T-helper 2 cell treated with Interferon-gamma antibody and Interleukin-4, amounts not matched to agents 5 μg/mL and 100 μg/mL, for 36 hours (primary cell): ENCODE results near the gene VMP1.
"Not testable (repeated sequence)": the region's sequence is repeated elsewhere in the genome, so short reads cannot be mapped to it uniquely, and the experiment has no call there.

Experiments
- DNase-seq: peaks from one replicate; pipeline ENCODE4 v3.0.0; 2021; ENCODE audit warnings: low spot score
- H3K27ac Mint-ChIP-seq: one replicate; pipeline ENCODE4 v1.8.0; 2021; ENCODE audit warnings: mild to moderate bottlenecking, mixed read lengths
- H3K27me3 Mint-ChIP-seq: one replicate; pipeline ENCODE4 v1.8.0; 2021; ENCODE audit warnings: low read depth, mixed read lengths
- H3K36me3 Mint-ChIP-seq: one replicate; pipeline ENCODE4 v1.8.0; 2021; ENCODE audit warnings: low read depth, mixed read lengths
- H3K4me1 Mint-ChIP-seq: one replicate; pipeline ENCODE4 v1.8.0; 2021; ENCODE audit warnings: low read depth, mixed read lengths
- H3K4me3 Mint-ChIP-seq: one replicate; pipeline ENCODE4 v1.8.0; 2022; ENCODE audit warnings: mild to moderate bottlenecking, moderate library complexity, mixed read lengths
- H3K9me3 Mint-ChIP-seq: one replicate; pipeline ENCODE4 v1.8.0; 2021; ENCODE audit warnings: mixed read lengths

Gene VMP1

DNA sequence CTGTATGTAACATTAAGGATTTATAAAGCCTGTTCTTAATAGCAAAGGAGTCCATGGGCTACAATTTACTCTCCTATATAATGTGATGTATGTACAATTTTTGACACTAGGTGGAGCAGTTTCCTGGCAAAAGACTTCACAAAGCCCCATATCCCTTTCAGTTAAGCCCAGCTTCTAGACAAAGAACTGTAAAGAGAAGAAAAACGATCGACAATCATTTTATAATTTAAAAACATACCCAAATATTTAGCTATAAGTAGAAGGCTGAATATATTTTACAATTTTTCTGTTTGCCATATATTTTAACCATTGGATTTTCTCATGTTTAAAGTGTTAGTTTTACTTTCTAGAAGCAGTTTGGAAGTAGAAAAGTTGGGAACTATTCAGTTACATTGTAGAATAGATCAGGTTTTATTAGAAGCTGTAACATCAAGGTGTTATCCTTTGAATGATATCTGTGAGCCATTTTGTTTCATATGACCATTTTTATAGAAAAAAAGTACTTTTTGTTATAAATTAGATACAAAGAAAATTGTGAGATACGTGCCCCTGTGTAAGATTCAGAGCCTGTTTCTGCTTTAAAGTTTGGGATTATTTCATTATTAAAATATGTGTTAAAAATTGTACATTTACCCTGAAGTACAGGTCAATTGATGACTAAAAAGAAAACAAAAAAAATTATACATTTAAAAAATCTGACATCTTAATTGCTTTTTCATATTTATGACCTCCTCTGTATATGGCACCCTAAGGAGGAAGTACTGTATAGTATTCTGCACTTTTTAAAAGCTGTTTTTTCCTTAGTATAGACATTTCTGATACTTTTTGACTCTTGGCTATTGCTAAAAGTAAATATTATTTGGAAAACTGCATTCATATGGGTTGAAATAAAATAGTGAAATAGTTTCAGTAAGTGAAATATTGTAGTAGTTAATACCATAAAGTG, 46.3 kb downstream of the VMP1 start:
- no peaks in the 10 kb centered on the region for H3K9me3 Mint-ChIP-seq
- no peaks in the 10 kb centered on the region for H3K27me3 Mint-ChIP-seq
- peak overlapping the region; percentile 52 for H3K4me3 Mint-ChIP-seq
- peaks cover 55% of the 10 kb centered on the region for H3K4me1 Mint-ChIP-seq
- peaks cover 28% of the 10 kb centered on the region for H3K36me3 Mint-ChIP-seq
- peak overlapping the region; percentile 78 for H3K27ac Mint-ChIP-seq
- no peak for DNase-seq

DNA sequence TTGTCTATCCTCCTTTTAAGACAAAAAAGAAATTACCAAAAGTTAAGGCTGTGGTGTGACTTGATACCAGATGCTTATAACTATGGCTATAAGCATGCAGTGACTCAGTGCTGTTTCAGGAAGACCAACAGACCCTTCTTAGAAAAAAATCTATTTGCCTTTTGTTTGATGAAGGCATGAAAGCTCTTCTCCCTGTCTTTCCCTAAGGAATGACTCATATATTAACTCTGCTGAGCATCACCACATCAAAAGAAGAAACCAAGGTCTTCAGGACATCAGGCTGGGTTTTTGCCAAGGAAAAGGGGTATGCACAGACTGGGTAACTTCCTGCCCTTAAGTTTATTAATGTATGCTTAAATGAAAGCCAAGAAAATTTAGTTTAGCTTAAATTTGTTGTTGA, 47.1 kb downstream of the VMP1 start:
- Mint-ChIP-seq H3K27me3 (no peaks in the 10 kb centered on the region), H3K9me3 (peaks cover 3% of the 10 kb centered on the region), H3K27ac (peak overlapping the region; percentile 78), H3K36me3 (peaks cover 35% of the 10 kb centered on the region), H3K4me3 (peak overlapping the region; percentile 52), H3K4me1 (peaks cover 54% of the 10 kb centered on the region)
- no peak for DNase-seq

DNA sequence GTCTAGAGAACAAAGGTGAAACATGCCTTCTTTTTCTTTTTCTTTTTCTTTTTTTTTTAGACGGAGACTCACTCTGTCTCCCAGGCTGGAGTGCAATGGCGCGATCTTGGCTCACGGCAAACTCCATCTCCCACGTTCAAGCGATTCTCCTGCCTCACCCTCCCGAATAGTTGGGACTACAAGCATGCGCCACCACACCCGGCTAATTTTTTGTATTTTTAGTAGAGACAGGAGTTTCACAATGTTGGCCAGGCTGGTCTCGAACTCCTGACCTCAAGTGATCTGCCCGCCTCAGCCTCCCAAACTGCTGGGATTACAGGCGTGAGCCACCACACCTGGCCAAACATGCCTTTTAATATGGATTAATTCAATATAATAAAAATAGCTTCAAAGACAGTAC, 47.6 kb downstream of the VMP1 start:
- peaks cover 39% of the 10 kb centered on the region for H3K36me3 Mint-ChIP-seq
- not testable (repeated sequence) for H3K27me3 Mint-ChIP-seq, H3K9me3 Mint-ChIP-seq, DNase-seq
- H3K27ac Mint-ChIP-seq: peak overlapping the region; percentile 78
- H3K4me1 Mint-ChIP-seq: peaks cover 54% of the 10 kb centered on the region
- peak overlapping the region; percentile 52 for H3K4me3 Mint-ChIP-seq

DNA sequence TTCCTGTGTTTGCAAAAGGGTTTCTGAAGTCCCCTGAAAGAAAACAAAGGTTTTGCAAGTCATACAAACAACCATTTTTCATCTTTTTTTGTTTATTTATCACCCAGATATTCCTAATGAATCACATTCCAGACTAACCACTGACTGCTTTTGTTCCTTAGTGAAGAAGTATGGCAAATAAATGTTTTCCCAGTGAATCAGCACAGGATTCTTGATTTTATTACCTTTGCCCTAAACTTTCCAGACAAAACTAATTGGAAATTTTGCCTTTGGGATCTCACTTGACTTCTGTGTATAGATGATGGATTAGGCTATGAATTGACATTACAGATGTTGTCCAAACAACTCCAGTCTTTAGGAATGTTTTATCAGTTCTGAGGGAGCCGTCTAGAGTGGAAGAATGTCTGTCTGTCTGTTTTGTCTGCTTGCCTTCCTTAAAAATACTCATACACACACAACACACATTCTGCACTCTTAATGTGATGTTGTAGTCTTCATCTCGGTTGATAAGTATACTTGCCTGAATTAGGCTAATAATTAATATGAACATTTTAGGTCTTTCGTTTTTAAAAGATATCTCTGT, 48.9 kb downstream of the VMP1 start:
- peak overlapping the region; percentile 61 for H3K4me3 Mint-ChIP-seq
- H3K27ac Mint-ChIP-seq: peak overlapping the region; percentile 83
- H3K9me3 Mint-ChIP-seq: peaks cover 7% of the 10 kb centered on the region
- peaks cover 54% of the 10 kb centered on the region for H3K4me1 Mint-ChIP-seq
- H3K36me3 Mint-ChIP-seq: peaks cover 51% of the 10 kb centered on the region
- no peak for DNase-seq
- H3K27me3 Mint-ChIP-seq: no peaks in the 10 kb centered on the region

DNA sequence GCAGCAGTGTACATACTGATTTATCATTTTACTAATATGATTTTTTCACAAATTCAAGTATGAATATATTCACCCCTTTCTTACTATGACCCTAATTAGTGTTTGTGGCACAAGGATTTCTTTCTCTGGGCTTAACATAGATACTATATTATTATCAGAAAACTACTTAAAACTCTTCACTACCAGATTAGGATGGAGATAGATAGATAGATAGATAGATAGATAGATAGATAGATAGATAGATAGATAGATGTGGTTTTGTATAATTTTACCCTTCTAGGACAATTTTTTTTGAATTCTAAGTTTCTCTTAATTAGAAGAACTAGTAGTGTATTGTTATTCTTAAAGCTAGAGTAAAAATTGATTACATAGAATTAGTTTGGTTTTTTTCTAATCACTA, 49.6 kb downstream of the VMP1 start:
- H3K4me3 Mint-ChIP-seq: no peak overlapping the region
- no peaks in the 10 kb centered on the region for H3K27me3 Mint-ChIP-seq
- H3K4me1 Mint-ChIP-seq: peaks cover 56% of the 10 kb centered on the region
- no peak for DNase-seq
- peaks cover 57% of the 10 kb centered on the region for H3K36me3 Mint-ChIP-seq
- H3K9me3 Mint-ChIP-seq: peaks cover 7% of the 10 kb centered on the region
- H3K27ac Mint-ChIP-seq: no peak overlapping the region

DNA sequence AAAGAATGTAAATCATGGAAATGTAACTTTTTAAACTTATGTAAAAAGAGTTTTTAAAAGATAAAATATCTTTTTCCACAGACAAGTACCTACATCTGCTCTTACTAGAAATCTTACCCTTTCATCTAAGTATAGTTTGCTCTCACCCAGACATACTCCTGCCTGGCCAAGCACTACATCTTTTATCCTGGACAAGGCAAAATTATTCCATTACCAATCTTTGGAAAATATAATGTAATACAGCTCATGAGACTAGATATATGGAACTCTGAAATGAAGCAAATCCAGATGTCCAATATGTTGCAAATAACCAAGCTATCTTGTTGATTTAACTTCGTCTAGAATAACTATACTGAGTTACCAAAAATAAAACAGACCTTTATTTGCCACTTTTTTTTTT, 50.0 kb downstream of the VMP1 start:
- H3K9me3 Mint-ChIP-seq: peaks cover 7% of the 10 kb centered on the region
- H3K4me1 Mint-ChIP-seq: peaks cover 52% of the 10 kb centered on the region
- H3K4me3 Mint-ChIP-seq: peak overlapping the region; percentile 15
- no peaks in the 10 kb centered on the region for H3K27me3 Mint-ChIP-seq
- no peak for DNase-seq
- H3K36me3 Mint-ChIP-seq: peaks cover 56% of the 10 kb centered on the region
- peak overlapping the region; percentile 61 for H3K27ac Mint-ChIP-seq

DNA sequence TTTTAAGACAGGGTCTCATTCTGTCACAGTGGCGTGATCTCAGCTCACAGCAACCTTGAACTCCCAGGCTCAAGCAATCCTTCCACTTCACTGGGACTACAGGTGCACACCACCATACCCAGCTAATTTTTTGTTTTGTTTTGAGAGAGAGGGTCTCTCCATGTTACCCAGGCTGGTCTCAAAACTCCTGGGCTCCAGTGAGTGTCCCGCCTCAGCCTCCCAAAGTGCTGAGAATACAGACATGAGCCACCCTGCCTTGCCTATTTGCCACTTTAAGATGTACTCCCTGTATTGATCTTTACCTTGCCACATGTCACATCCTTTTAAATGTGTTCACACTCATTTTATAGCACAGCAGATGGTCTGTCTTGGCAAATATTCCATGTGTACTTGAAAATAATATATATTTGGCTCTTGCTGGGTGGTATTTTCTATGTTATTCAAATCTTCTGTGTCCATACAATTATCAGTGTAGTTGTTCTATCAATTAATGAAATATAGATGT, 50.5 kb downstream of the VMP1 start:
- H3K4me3 Mint-ChIP-seq: no peak overlapping the region
- H3K4me1 Mint-ChIP-seq: peaks cover 55% of the 10 kb centered on the region
- H3K27ac Mint-ChIP-seq: peak overlapping the region; percentile 61
- no peak for DNase-seq
- peaks cover 58% of the 10 kb centered on the region for H3K36me3 Mint-ChIP-seq
- H3K27me3 Mint-ChIP-seq: no peaks in the 10 kb centered on the region
- peaks cover 7% of the 10 kb centered on the region for H3K9me3 Mint-ChIP-seq

DNA sequence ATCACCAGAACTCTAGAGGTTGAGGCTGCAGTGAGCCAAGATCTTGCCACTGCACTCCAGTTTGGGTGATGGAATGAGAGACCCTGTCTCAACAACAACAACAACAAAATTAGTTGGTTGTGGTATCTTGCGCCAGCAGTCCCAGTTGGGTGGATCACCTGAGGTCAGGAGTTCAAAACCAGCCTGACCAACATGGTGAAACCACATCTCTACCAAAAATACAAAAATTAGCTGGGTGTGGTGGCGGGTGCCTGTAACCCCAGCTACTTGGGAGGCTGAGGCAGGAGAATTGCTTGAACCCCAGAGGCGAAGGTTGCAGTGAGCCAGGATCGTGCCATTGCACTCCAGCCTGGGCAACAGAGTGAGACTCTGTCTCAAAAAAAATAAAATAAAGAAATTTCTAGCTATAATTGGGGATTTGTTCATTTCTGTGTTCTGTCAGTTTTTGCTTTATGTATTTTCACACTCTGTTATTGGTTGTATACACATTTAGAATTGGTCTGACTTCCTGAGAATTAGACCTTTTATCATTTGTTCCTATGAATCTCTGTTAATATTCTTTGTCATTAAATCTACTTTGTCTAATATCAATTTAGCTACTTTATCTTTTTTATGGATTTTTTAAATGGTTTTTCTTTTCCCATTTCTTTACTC, 51.7 kb downstream of the VMP1 start:
- not testable (repeated sequence) for H3K4me3 Mint-ChIP-seq, DNase-seq, H3K9me3 Mint-ChIP-seq, H3K27me3 Mint-ChIP-seq
- Mint-ChIP-seq H3K4me1 (peaks cover 52% of the 10 kb centered on the region), H3K36me3 (peaks cover 60% of the 10 kb centered on the region), H3K27ac (peak overlapping the region; percentile 34)

DNA sequence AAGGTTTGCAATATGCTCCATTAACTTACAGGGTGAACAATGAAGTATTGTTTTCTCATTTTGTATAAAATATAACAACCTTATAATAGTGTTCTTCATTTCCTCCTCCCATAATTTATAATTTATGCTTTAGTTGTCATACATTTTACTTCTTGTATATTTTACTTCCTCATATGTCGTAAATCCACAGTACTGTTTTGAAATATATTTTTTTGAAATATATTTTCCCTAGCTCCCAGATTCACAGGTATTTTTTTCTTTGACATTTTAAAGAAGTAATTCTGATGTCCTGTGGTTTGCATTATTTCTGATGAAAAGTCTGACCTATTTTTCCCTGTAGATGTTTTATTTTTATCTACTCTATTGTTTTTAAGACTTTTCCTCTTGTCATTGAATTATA, 52.7 kb downstream of the VMP1 start:
- Mint-ChIP-seq H3K9me3 (peaks cover 7% of the 10 kb centered on the region), H3K27ac (no peak overlapping the region), H3K36me3 (peaks cover 68% of the 10 kb centered on the region), H3K4me1 (peaks cover 54% of the 10 kb centered on the region), H3K27me3 (no peaks in the 10 kb centered on the region), H3K4me3 (no peak overlapping the region)
- no peak for DNase-seq

DNA sequence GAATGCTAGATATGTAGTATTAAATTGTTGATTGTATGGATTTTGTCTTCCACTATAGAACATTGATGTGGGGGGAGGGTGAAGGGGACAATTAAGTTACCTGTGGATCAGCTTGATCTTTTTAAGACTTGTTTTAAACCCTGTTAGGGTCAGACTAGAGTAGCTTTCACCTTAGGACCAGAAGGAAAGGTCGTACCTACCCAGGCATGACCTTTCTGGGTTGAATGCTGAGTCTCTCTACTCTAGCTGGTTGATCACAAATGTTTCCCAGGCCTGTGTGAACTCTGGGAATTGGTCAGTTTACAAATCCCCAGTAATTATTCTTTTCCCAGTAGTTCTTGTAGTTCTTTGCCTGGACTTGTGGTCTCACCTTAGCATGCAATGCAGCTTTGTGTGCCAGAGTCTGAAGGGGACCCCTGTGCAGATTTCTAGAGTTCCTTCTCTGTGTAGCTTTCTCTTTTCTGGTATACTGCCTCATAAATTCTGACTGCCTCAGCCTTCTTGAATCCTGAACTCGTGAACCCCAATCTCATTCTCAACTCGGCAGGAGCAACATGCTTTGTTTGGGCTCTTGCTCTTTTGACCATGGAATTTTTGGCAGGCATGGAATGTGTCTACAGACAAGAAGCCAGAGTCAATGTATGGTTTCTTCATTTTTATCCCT, 54.1 kb downstream of the VMP1 start:
- no peak for DNase-seq
- H3K4me3 Mint-ChIP-seq: peak overlapping the region; percentile 74
- peaks cover 50% of the 10 kb centered on the region for H3K4me1 Mint-ChIP-seq
- no peaks in the 10 kb centered on the region for H3K27me3 Mint-ChIP-seq
- peak overlapping the region; percentile 83 for H3K27ac Mint-ChIP-seq
- H3K9me3 Mint-ChIP-seq: peaks cover 7% of the 10 kb centered on the region
- peaks cover 68% of the 10 kb centered on the region for H3K36me3 Mint-ChIP-seq

DNA sequence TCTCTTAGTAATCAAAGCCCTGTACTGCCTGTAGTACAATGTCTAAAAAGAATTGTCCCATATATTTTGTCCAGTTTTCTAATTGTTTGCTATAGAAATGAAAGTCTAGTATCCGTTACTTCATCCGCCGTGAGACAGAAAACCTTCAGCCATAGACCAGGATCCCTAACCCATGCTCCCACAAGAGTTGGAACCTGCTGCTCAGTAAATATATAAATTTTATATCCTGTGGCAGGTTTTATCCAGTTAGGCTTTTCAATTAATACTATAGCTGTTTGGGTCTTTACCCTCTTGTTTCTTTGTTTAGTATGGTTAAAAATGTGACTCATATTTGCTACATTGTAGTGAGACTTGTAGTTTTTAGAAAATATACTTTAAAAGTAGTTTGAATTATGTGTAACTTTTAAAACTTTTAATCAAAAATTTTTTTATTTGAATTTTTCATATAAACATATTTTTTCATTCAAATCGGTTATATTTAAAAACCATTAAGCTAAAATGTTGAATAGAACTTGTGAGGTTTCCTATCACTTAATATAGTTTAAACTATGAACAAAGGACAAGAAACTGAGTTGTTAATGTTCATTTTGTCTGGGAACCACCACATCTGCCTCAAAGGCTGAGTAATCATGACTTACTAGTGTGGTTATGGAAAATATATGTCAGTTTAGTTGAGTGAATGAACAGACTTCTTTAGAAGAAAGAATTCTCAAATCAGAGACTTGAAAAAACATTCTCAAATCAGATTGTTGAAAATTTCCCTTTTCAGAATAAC, 54.8 kb downstream of the VMP1 start:
- peaks cover 65% of the 10 kb centered on the region for H3K36me3 Mint-ChIP-seq
- peak overlapping the region; percentile 85 for H3K27ac Mint-ChIP-seq
- peaks cover 45% of the 10 kb centered on the region for H3K4me1 Mint-ChIP-seq
- H3K9me3 Mint-ChIP-seq: peaks cover 7% of the 10 kb centered on the region
- no peak for DNase-seq
- no peaks in the 10 kb centered on the region for H3K27me3 Mint-ChIP-seq
- peak overlapping the region; percentile 74 for H3K4me3 Mint-ChIP-seq

DNA sequence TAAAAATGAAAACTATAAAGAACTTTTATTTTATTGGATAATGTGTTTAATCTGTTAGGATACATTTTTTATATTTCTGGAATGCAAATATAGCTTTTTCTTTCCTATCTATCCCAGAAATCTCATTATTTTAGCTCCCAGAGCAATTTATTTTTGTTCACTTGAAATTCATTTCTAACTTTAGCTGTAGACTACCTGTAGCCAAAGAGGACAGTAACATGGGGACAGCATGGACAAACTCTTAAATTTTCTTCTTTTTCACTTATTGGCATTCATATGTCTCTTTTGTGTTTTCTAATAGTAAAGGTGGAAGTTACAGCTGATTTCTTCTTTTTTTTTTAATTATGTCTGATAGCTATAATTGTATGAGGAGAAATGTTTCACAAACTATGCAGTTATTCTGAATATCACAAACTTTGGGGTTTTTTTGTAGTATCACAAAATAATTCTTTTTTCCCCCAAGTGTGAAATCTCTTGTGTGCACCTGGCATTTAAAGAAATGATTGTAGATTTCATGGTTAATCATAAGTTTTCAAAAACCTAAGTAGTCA, 55.4 kb downstream of the VMP1 start:
- H3K4me3 Mint-ChIP-seq: peak overlapping the region; percentile 69
- H3K9me3 Mint-ChIP-seq: peaks cover 7% of the 10 kb centered on the region
- H3K4me1 Mint-ChIP-seq: peaks cover 40% of the 10 kb centered on the region
- peaks cover 62% of the 10 kb centered on the region for H3K36me3 Mint-ChIP-seq
- no peaks in the 10 kb centered on the region for H3K27me3 Mint-ChIP-seq
- H3K27ac Mint-ChIP-seq: peak overlapping the region; percentile 85
- no peak for DNase-seq

DNA sequence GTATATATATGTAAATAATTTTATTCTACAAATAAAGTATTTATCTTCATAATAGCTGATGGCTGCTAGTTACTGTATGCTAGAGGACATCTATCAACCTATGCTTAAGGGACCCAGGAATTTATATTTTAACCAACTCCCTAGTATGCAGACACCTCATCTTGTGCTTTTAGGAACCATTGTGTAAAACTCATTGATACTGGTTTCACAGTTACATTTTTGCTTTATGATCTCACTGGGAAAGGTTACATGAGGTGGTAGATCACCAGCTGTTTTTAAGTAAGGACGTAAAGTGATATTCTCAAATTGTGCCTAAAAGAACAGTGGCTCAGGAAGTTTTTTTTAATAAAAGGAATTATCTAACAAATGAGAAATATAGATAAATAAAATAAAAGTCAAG, 56.4 kb downstream of the VMP1 start:
- Mint-ChIP-seq H3K4me3 (peak overlapping the region; percentile 58), H3K27me3 (no peaks in the 10 kb centered on the region), H3K36me3 (peaks cover 58% of the 10 kb centered on the region), H3K27ac (peak overlapping the region; percentile 81), H3K4me1 (peaks cover 36% of the 10 kb centered on the region), H3K9me3 (peaks cover 7% of the 10 kb centered on the region)
- no peak for DNase-seq
